ENCODE results near the gene PPP1R3F. TPM values are rescaled to one million over a fixed set of nuclear protein-coding genes. Genes with fewer than 3 reads are reported as not detected.
"Not testable (repeated sequence)": the region's sequence is repeated elsewhere in the genome, so short reads cannot be mapped to it uniquely, and the experiment has no call there.

PPP1R3F gene
- total RNA-seq, 4 donors from 2014 or later: 4.2 to 10.7 (median 8.0) TPM

GRCh38 chrX:49292400-49293362 is 23.1 kb downstream of the PPP1R3F start:
- intact Hi-C loops (cut with DNase I): loop anchor here (10.0 kb wide), 1 partner anchor 462 kb away; no protein-coding TSS in a partner anchor
- DNase-seq: no peak
- TF ChIP-seq CTCF (IDR thresholded peaks at IDR 0.05): no peak
- TF ChIP-seq POLR2A (IDR thresholded peaks at IDR 0.05): no peak
- Histone ChIP-seq H3K9me3 (no peaks in the 10 kb centered on the region), H3K27me3 (no peaks in the 10 kb centered on the region), H3K4me1 (peaks cover 0 to 5% (median 0%) of the 10 kb centered on the region in 3 donors), H3K27ac (no peak overlapping the region), H3K4me3 (no peak overlapping the region), H3K36me3 (no peaks in the 10 kb centered on the region)
- 57 to 69% methylated on average over 2 to 9 of the region's 17 CpGs for WGBS, 2 donors

GRCh38 chrX:49299293-49299692 is 29.7 kb downstream of the PPP1R3F start:
- H3K4me3 ChIP-seq, H3K27me3 ChIP-seq, H3K27ac ChIP-seq, DNase-seq, H3K9me3 ChIP-seq, H3K36me3 ChIP-seq, H3K4me1 ChIP-seq: not testable (repeated sequence)
- intact Hi-C loops (cut with DNase I): loop anchor here (10.0 kb wide), 1 partner anchor 456 kb away; no protein-coding TSS in a partner anchor
- WGBS, 2 donors: no CpG with 5 or more reads among the region's 5 CpGs

- H3K9me3 ChIP-seq: no peaks in the 10 kb centered on the region
- H3K36me3 ChIP-seq: no peaks in the 10 kb centered on the region
- TF ChIP-seq POLR2A (IDR thresholded peaks at IDR 0.05) (no peak), CTCF (IDR thresholded peaks at IDR 0.05) (no peak)
- intact Hi-C loops (cut with DNase I): no loop called here
- DNase-seq: no peak
- H3K27ac ChIP-seq: no peak overlapping the region
- WGBS, 2 donors: 67 to 93% methylated on average over 1 of the region's 1 CpG
- H3K4me3 ChIP-seq: no peak overlapping the region
- H3K27me3 ChIP-seq: no peaks in the 10 kb centered on the region
- no peaks in the 10 kb centered on the region for H3K4me1 ChIP-seq
These were observed 31.1 kb downstream of the PPP1R3F start for GRCh38 chrX:49300703-49301102.

GRCh38 chrX:49303346-49303745 is 33.8 kb downstream of the PPP1R3F start, which contains the start of gene GAGE10:
TSS of gene GAGE10 (plus strand) at chrX:49303646. CDS start at chrX:49304860, 1,214 bp downstream.
- TF ChIP-seq POLR2A (IDR thresholded peaks at IDR 0.05) (no peak), CTCF (IDR thresholded peaks at IDR 0.05) (no peak)

GRCh38 chrX:49307775-49308174 is 38.2 kb downstream of the PPP1R3F start:
- H3K27ac ChIP-seq; H3K4me3 ChIP-seq; intact Hi-C loops (cut with DNase I); DNase-seq; H3K27me3 ChIP-seq; H3K9me3 ChIP-seq; H3K36me3 ChIP-seq: not testable (repeated sequence)
- 66% methylated on average over 2 of the region's 2 CpGs for WGBS, 2 donors
- peaks cover 0 to 21% (median 10%) of the 10 kb centered on the region in 3 donors for H3K4me1 ChIP-seq

More at GRCh38 chrX:49303346-49303745, 33.8 kb downstream of the PPP1R3F start, which contains the start of gene GAGE10:
- Histone ChIP-seq H3K4me3 (no peak within 1 kb of the TSS), H3K9me3 (no peaks in the 10 kb centered on the region), H3K36me3 (no peaks in the 10 kb centered on the region), H3K27ac (no peak within 1 kb of the TSS), H3K27me3 (no peaks in the 10 kb centered on the region), H3K4me1 (no peaks in the 10 kb centered on the region)
- DNase-seq: no peak
- intact Hi-C loops (cut with DNase I): no loop called here
- WGBS, 2 donors: no CpG with 5 or more reads among the region's 15 CpGs

- Histone ChIP-seq H3K9me3 (no peaks in the 10 kb centered on the region), H3K27me3 (no peaks in the 10 kb centered on the region), H3K36me3 (no peaks in the 10 kb centered on the region), H3K27ac (peak overlapping the region; percentile 45 to 86 (median 75)), H3K4me1 (peaks cover 0 to 21% (median 10%) of the 10 kb centered on the region in 3 donors), H3K4me3 (peak overlapping the region; percentile 5 to 53 (median 32))
- no peak for TF ChIP-seq POLR2A (IDR thresholded peaks at IDR 0.05)
- no peak for TF ChIP-seq CTCF (IDR thresholded peaks at IDR 0.05)
- 29 to 50% methylated on average over 12 to 15 of the region's 15 CpGs for WGBS, 2 donors
- intact Hi-C loops (cut with DNase I): no loop called here
- no peak for DNase-seq
These were observed 39.1 kb downstream of the PPP1R3F start for GRCh38 chrX:49308604-49309269.

Measured in esophagus squamous epithelium (tissue), 5 donors.